Heart right ventricle (tissue), 16 donors: ENCODE results near the gene EIF3L. TPM values are rescaled to one million over a fixed set of nuclear protein-coding genes. Genes with fewer than 3 reads are reported as not detected.
A peak's percentile ranks its signal among the peaks of the same experiment; 100 is the strongest.

Source experiments
- ATAC-seq, 8 donors: fragments of 200-7000 bp; cut with Tn5 transposase; one replicate each; pipeline ENCODE4 v1.9.1; 2020; ENCODE audit warnings: mild to moderate bottlenecking in 8 of 8, moderate library complexity in 8 of 8, moderate number of reproducible peaks in 1 of 8
- DNase-seq, 2 donors: peaks; one replicate each; pipeline ENCODE4 v3.0.0-alpha.2; 2020
- H3K27ac ChIP-seq, 10 donors: fragments of 200-600 bp; sonication (generic) in 2 of 10; one replicate each; pipeline versions ENCODE4 v1.5.0 to v1.8.0; 2020 to 2022; ENCODE audit warnings: mild to moderate bottlenecking in 3 of 10
- H3K27me3 ChIP-seq, 7 donors: fragments of 200-600 bp; one replicate each; pipeline ENCODE4 v1.8.0; 2021 to 2022; ENCODE audit warnings: mild to moderate bottlenecking in 2 of 7
- H3K36me3 ChIP-seq, 9 donors: fragments of 200-600 bp; sonication (generic) in 1 of 9; one replicate each; pipeline versions ENCODE4 v1.5.0 to v1.8.0; 2020 to 2022; ENCODE audit warnings: mild to moderate bottlenecking in 2 of 9
- H3K4me1 ChIP-seq, 9 donors: fragments of 200-600 bp; sonication (generic) in 1 of 9; one replicate each; pipeline versions ENCODE4 v1.5.0 to v1.8.0; 2020 to 2022; ENCODE audit warnings: mild to moderate bottlenecking in 4 of 9
- H3K4me3 ChIP-seq, 10 donors: fragments of 200-600 bp; sonication (generic) in 2 of 10; one replicate each; pipeline versions ENCODE4 v1.5.0 to v1.8.0; 2020 to 2022; ENCODE audit warnings: mild to moderate bottlenecking in 7 of 10, moderate library complexity in 2 of 10
- H3K9me3 ChIP-seq, 11 donors: fragments of 200-600 bp in 10 of 11; sonication (generic) in 2 of 11; one replicate each; pipeline versions ENCODE4 v1.5.0 to v1.8.0; 2013 to 2022; ENCODE audit warnings: mild to moderate bottlenecking in 2 of 11, control low read depth in 1 of 11, moderate library complexity in 1 of 11
- WGBS, 2 donors: extraction: QIAGEN DNeasy Blood & Tissue Kit; methylation state at CpG; one replicate each; pipeline ENCODE4 v1.1.7; 2013; ENCODE audit warnings: inconsistent platforms in 1 of 2; 5-methylcytosine and 5-hydroxymethylcytosine counted together
- intact Hi-C, 10 donors: fragments of 100-400 bp; cut with DNase I; formaldehyde crosslinking; loops; one replicate each; pipeline versions ENCODE4 v1.11.1 to v1.14.2; 2022
- polyA plus RNA-seq, 2 donors: library from polyadenylated mRNA; stranded (reverse); fragments of 200-250 nt; gene quantifications; one replicate each; pipeline ENCODE4 v1.2.3, GENCODE V29; 2013
- total RNA-seq, 10 donors: library from RNA; stranded (reverse); fragmentation: NEBNext Ultra II Directional in 3 of 10; extraction: Animal tissue kit (Norgen Biotek cat#: 25700) in 3 of 10; gene quantifications; one replicate each; pipeline versions ENCODE4 v1.2.1 to v1.2.4, GENCODE V29; 2021 to 2023
- TF ChIP-seq, protein P1 (sequence below), 9 donors: fragments of 200-600 bp; sonication (generic) in 2 of 9; IDR thresholded peaks; one replicate each; pipeline versions ENCODE4 v1.5.0 to v1.8.0; 2021 to 2022; ENCODE audit warnings: antibody characterized with exemption in 9 of 9, mild to moderate bottlenecking in 5 of 9, moderate library complexity in 1 of 9
- donor health status: Arrhythmogenic right ventricular cardiomyopathy.
- donor health status: ischemic (EF 13 %, LVEDD 7.1; RV severe dilation, severe dysfunction).
- donor health status: healthy with polysubstance abuse.
- donor health status: DM: no; HTN: yes; CAD: no.
- donor health status: DM: no; HTN: no; CAD: no.
- donor health status: ischemic (EF 25% LVEDD 6.9; RV normal size, moderate dysfunction).
- donor health status: ischemic (EF 25% LVEDD 5.7; RV mildly dilated, moderate dysfunction).
- donor health status: healthy.
- donor health status: DM: yes; HTN: yes; CAD: no.
- donor health status: Ischemic cardiomyopathy.
- donor health status: ischemic (EF 35%, LVEDD 5.7; RV mildly dilated, moderate dysfunction).
- donor health status: nonischemic (EF 11% LVEDD 7.7; RV severe dilation, severe dysfunction).
- donor health status: DM: yes; HTN: yes; CAD: no.
- donor health status: PGD.
- donor health status: ischemic (EF 29% LVEDD 5.4; RV normal size, mild dysfunction).
- donor health status: nonischemic (EF 23%, LVEDD 6.1; RV moderate dilation, normal function).

EIF3L gene
- total and polyA plus RNA-seq, 12 donors = 135 to 489 (median 428) TPM

DNA sequence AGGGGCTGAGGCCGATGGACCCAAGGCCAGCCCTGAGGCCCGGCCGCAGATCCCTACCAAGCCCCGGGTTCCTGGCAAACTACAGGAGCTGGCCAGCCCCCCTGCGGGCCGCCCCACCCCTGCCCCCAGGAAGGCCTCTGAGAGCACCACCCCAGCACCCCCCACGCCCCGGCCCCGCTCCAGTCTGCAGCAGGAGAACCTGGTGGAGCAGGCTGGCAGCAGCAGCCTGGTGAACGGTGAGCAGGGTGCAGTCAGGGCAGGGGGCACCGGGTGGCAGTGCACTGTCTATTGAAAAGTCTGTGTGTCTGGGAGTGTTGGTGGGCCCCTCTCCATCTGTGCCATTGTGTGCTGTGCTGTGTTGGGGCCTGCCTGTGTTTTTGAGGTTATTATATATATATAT, 73.0 kb downstream of the EIF3L start:
- Histone ChIP-seq H3K4me3 (no peak overlapping the region), H3K36me3 (peaks cover 0 to 98% (median 32%) of the 10 kb centered on the region in 9 donors), H3K9me3 (no peaks in the 10 kb centered on the region), H3K4me1 (peaks cover 0 to 26% (median 12%) of the 10 kb centered on the region in 9 donors), H3K27me3 (no peaks in the 10 kb centered on the region), H3K27ac (no peak overlapping the region)
- TF ChIP-seq, protein P1, sequence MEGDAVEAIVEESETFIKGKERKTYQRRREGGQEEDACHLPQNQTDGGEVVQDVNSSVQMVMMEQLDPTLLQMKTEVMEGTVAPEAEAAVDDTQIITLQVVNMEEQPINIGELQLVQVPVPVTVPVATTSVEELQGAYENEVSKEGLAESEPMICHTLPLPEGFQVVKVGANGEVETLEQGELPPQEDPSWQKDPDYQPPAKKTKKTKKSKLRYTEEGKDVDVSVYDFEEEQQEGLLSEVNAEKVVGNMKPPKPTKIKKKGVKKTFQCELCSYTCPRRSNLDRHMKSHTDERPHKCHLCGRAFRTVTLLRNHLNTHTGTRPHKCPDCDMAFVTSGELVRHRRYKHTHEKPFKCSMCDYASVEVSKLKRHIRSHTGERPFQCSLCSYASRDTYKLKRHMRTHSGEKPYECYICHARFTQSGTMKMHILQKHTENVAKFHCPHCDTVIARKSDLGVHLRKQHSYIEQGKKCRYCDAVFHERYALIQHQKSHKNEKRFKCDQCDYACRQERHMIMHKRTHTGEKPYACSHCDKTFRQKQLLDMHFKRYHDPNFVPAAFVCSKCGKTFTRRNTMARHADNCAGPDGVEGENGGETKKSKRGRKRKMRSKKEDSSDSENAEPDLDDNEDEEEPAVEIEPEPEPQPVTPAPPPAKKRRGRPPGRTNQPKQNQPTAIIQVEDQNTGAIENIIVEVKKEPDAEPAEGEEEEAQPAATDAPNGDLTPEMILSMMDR (IDR thresholded peaks at IDR 0.05) = no peak
- no peak for ATAC-seq
- intact Hi-C loops = no loop called here
- WGBS, 2 donors = 92 to 94% methylated on average over 11 of the region's 11 CpGs
- DNase-seq = no peak

DNA sequence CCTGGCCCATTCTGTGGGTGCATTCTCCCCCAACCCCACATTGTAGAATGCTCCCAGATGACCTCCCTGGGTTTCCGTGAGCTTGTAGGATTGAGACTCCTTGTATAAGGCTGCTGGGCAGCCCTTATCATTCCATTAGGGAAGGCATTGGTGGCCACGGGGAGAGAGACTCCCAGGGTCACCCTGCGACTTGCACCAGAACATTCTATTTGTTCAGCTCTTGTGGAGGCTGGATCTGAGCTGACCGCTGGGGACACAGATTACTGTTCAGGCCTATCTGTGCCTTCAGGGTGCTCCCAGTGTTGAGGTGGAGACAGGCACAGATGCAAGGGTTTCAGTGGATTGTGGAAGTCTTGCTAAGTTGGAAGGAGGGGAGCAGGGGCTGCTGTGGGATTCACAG, 74.7 kb downstream of the EIF3L start:
- no peaks in the 10 kb centered on the region for H3K27me3 ChIP-seq
- no peak overlapping the region for H3K4me3 ChIP-seq
- TF ChIP-seq, protein P1 (IDR thresholded peaks at IDR 0.05) = no peak
- ATAC-seq (no peak), DNase-seq (no peak)
- H3K9me3 ChIP-seq = no peaks in the 10 kb centered on the region
- H3K27ac ChIP-seq = peak overlapping the region in 1 of 10 donors; percentile 33
- peaks cover 0 to 98% (median 42%) of the 10 kb centered on the region in 9 donors for H3K36me3 ChIP-seq
- H3K4me1 ChIP-seq = peaks cover 0 to 11% (median 2%) of the 10 kb centered on the region in 9 donors
- 92 to 95% methylated on average over 4 of the region's 4 CpGs for WGBS, 2 donors
- intact Hi-C loops = no loop called here

DNA sequence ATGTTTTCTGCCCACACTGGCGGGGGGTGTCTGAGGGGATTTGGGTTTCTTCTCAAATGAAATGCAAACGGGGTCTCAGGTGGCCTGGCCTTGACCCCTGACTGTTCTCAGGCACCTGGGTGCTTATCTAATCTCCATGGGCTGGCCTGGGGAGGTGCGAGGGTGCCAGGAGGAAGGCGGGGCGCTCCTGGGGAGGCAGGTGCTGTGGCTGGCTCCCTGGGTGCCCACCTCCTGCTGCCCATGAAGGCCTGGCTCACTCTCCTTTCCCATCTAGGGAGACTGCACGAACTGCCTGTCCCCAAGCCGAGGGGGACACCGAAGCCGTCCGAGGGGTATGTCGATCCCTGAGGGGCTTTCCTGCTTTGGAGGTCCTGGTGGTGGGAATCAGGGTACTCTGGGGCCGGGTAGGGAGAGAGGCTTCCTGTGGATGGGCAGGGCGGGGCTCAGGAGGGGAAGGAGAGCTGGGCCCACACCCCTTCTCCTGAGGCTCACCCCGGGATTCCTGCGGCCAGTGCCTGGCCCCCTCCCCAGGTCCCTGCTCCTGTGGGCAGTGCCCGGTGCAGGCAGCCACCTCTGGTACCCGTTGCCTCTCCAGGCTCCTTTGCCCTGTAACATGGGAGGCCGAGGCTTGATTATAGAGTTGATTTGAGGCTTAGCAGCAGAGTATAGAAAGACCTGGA, 75.3 kb downstream of the EIF3L start:
- Histone ChIP-seq H3K36me3 (peaks cover 0 to 98% (median 38%) of the 10 kb centered on the region in 9 donors), H3K27me3 (no peaks in the 10 kb centered on the region), H3K4me3 (no peak overlapping the region), H3K27ac (peak overlapping the region in 1 of 10 donors; percentile 33), H3K4me1 (peaks cover 0 to 8% (median 0%) of the 10 kb centered on the region in 9 donors), H3K9me3 (no peaks in the 10 kb centered on the region)
- intact Hi-C loops = no loop called here
- TF ChIP-seq, protein P1 (IDR thresholded peaks at IDR 0.05) = no peak
- 89 to 92% methylated on average over 18 of the region's 18 CpGs for WGBS, 2 donors
- DNase-seq (no peak), ATAC-seq (no peak)

DNA sequence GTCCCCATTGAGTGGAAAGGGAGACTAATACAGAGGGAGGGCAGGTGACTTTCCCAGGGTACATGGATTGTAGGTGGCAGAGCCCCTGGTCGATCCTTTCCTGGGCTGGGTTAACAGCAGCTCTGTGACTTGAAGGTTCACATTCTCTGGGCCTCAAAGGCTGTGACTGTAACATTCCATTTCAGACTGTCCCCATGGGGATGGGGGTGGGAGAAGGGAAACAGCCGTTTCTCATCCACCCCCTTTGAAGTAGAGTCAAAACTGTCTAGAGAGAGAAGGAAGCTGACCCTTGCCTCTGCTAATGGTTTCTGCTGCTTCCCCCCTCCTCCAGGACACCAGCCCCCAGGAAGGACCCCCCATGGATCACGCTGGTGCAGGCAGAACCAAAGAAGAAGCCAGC, 76.1 kb downstream of the EIF3L start:
- H3K27me3 ChIP-seq = no peaks in the 10 kb centered on the region
- H3K9me3 ChIP-seq = no peaks in the 10 kb centered on the region
- ATAC-seq = no peak
- H3K36me3 ChIP-seq = peaks cover 0 to 98% (median 38%) of the 10 kb centered on the region in 9 donors
- WGBS, 2 donors = 70 to 73% methylated on average over 3 of the region's 3 CpGs
- TF ChIP-seq, protein P1 (IDR thresholded peaks at IDR 0.05) = no peak
- no peak overlapping the region for H3K4me3 ChIP-seq
- peaks cover 0 to 3% (median 0%) of the 10 kb centered on the region in 9 donors for H3K4me1 ChIP-seq
- H3K27ac ChIP-seq = no peak overlapping the region
- DNase-seq = no peak
- intact Hi-C loops = no loop called here
